ENCODE measurements around the gene RAB25. TPM values are rescaled to one million over a fixed set of nuclear protein-coding genes. Genes with fewer than 3 reads are reported as not detected.

The RAB25 gene
- total and polyA plus RNA-seq, 4 donors = 0.67 to 2.0 (median 0.92) TPM

GRCh38 chr1:156065212-156065611 is 4.3 kb downstream of the RAB25 start:
- Histone ChIP-seq H3K4me3 (ENCODE audit: low read depth in 1 of 3, low read length in 3 of 3) (no peak overlapping the region), H3K9me3 (ENCODE audit: control insufficient read depth in 4 of 4, low read length in 3 of 4) (no peaks in the 10 kb centered on the region), H3K4me1 (ENCODE audit: control insufficient read depth in 4 of 4, insufficient read depth in 4 of 4, low read length in 3 of 4) (peaks cover 3 to 10% (median 8%) of the 10 kb centered on the region in 4 donors), H3K36me3 (ENCODE audit: control insufficient read depth in 4 of 4, insufficient read depth in 3 of 4, low read depth in 1 of 4, low read length in 3 of 4) (no peaks in the 10 kb centered on the region), H3K27me3 (ENCODE audit: control insufficient read depth in 4 of 4, insufficient read depth in 4 of 4, low read length in 3 of 4) (no peaks in the 10 kb centered on the region), H3K9ac (ENCODE audit: low read depth in 1 of 2, low read length in 2 of 2) (no peak overlapping the region), H3K27ac (ENCODE audit: low read depth in 1 of 2, low read length in 2 of 2) (no peak overlapping the region)
- TF ChIP-seq CTCF (IDR thresholded peaks at IDR 0.05; ENCODE audit: low read depth, low read length, missing input control) (no peak), NR2F2 (IDR thresholded peaks at IDR 0.05) (no peak), ATF3 (IDR thresholded peaks at IDR 0.05) (no peak), EGR1 (IDR thresholded peaks at IDR 0.05; ENCODE audit: low read depth in 2 of 2) (no peak), ZBTB33 (IDR thresholded peaks at IDR 0.05) (no peak), HNF4G (IDR thresholded peaks at IDR 0.05) (no peak), RAD21 (IDR thresholded peaks at IDR 0.05) (no peak), GABPA (IDR thresholded peaks at IDR 0.05 in 1 of 2, conservative IDR thresholded peaks at IDR 0.05 in 1 of 2) (no peak), YY1 (IDR thresholded peaks at IDR 0.05) (no peak), JUND (IDR thresholded peaks at IDR 0.05) (no peak), FOXA1 (IDR thresholded peaks at IDR 0.05) (no peak), SP1 (IDR thresholded peaks at IDR 0.05) (no peak), FOXA2 (IDR thresholded peaks at IDR 0.05) (no peak), TAF1 (conservative IDR thresholded peaks at IDR 0.05) (no peak), RXRA (IDR thresholded peaks at IDR 0.05) (no peak), HNF4A (conservative IDR thresholded peaks at IDR 0.05) (no peak), MAX (IDR thresholded peaks at IDR 0.05) (no peak), REST (IDR thresholded peaks at IDR 0.05) (no peak)
- no peak for DNase-seq (ENCODE audit: low spot score)
- WGBS = 93% methylated on average over 3 of the region's 3 CpGs
